Upper lobe of left lung (tissue), 6 donors: ENCODE measurements around the gene PXDN. TPM values are rescaled to one million over a fixed set of nuclear protein-coding genes. Genes with fewer than 3 reads are reported as not detected.

ENCODE experiments used
- ATAC-seq, 2 donors: fragments of 200-7000 bp; cut with Tn5 transposase; one replicate each; pipeline ENCODE4 v1.9.1; 2022; ENCODE audit warnings: mild to moderate bottlenecking in 2 of 2, moderate library complexity in 2 of 2; ENCODE audit not compliant: low FRiP score in 2 of 2
- DNase-seq, 2 donors: peaks; one replicate each; pipeline ENCODE4 v3.0.0-alpha.2; 2019 to 2020
- H3K27ac ChIP-seq, 4 donors: fragments of 200-600 bp; sonication (generic); one replicate each; pipeline ENCODE4 v1.5.1; 2016 to 2019
- H3K27me3 ChIP-seq, 4 donors: fragments of 200-600 bp; sonication (generic); one replicate each; pipeline ENCODE4 v1.5.1; 2017 to 2019
- H3K36me3 ChIP-seq, 4 donors: fragments of 200-600 bp; sonication (generic); one replicate each; pipeline ENCODE4 v1.5.1; 2016 to 2019
- H3K4me1 ChIP-seq, 4 donors: fragments of 200-600 bp; sonication (generic); one replicate each; pipeline ENCODE4 v1.5.1; 2018 to 2019
- H3K4me3 ChIP-seq, 4 donors: fragments of 200-600 bp; sonication (generic); one replicate each; pipeline ENCODE4 v1.5.1; 2017 to 2019; ENCODE audit warnings: mild to moderate bottlenecking in 2 of 4, moderate library complexity in 1 of 4
- H3K9me3 ChIP-seq, 4 donors: fragments of 200-600 bp; sonication (generic); one replicate each; pipeline ENCODE4 v1.5.1; 2018 to 2019
- CTCF ChIP-seq, 6 experiments: fragments of 450-650 bp in 4 of 6; fragments of 200-600 bp in 2 of 6; sonication (generic) in 2 of 6; IDR thresholded peaks; one replicate each; pipeline ENCODE4 v1.5.1; 2016 to 2019; ENCODE audit warnings: antibody characterized with exemption in 6 of 6
- EP300 ChIP-seq, 4 donors: sonication (generic); formaldehyde crosslinking; IDR thresholded peaks; one replicate each; pipeline ENCODE4 v1.5.1; 2017; ENCODE audit warnings: antibody characterized with exemption in 4 of 4, control low read depth in 2 of 4
- POLR2A ChIP-seq, 4 donors: fragments of 450-650 bp; IDR thresholded peaks; one replicate each; pipeline ENCODE4 v1.5.1; 2016 to 2017; ENCODE audit warnings: antibody characterized with exemption in 4 of 4, mild to moderate bottlenecking in 2 of 4
- POLR2AphosphoS5 ChIP-seq, 2 donors: sonication (generic); formaldehyde crosslinking; IDR thresholded peaks; one replicate each; pipeline ENCODE4 v1.5.1; 2017; ENCODE audit warnings: antibody characterized with exemption in 2 of 2
- WGBS, 2 donors: methylation state at CpG; one replicate each; pipeline ENCODE4 v1.1.5; 2017 to 2018; 5-methylcytosine and 5-hydroxymethylcytosine counted together
- total RNA-seq, 6 donors: library from RNA; depleted of rRNA in 4 of 6; stranded (reverse); fragments of >200 nt in 4 of 6; gene quantifications; one replicate each; pipeline versions ENCODE4 v1.1.0 to v1.2.1, GENCODE V29; 2016 to 2021
- donor health status: DM: no; HTN: no; CAD: no; lungs with moderate emphysema.
- donor health status: DM: no; HTN: yes; CAD: no; lungs with severe emphysema.

The PXDN gene
- total RNA-seq, 6 donors from 2014 or later = 20.8 to 65.6 (median 38.5) TPM

- H3K4me3 ChIP-seq = no peak overlapping the region
- 71 to 80% methylated on average over 8 to 13 of the region's 13 CpGs for WGBS, 2 donors
- DNase-seq (peak in 1 of 2 donors; percentile 18), ATAC-seq (peak; percentile 3 to 7)
- H3K9me3 ChIP-seq = no peaks in the 10 kb centered on the region
- peaks cover 7 to 13% (median 8%) of the 10 kb centered on the region in 4 donors for H3K4me1 ChIP-seq
- peaks cover 0 to 60% (median 16%) of the 10 kb centered on the region in 4 donors for H3K36me3 ChIP-seq
- no peaks in the 10 kb centered on the region for H3K27me3 ChIP-seq
- H3K27ac ChIP-seq = no peak overlapping the region
- no peak for TF ChIP-seq POLR2AphosphoS5 (IDR thresholded peaks at IDR 0.05)
- no peak for TF ChIP-seq CTCF (IDR thresholded peaks at IDR 0.05)
- no peak for TF ChIP-seq EP300 (IDR thresholded peaks at IDR 0.05)
- TF ChIP-seq POLR2A (IDR thresholded peaks at IDR 0.05) = no peak
These were observed 107.4 kb downstream of the PXDN start for GRCh38 chr2:1636791-1637415.

GRCh38 chr2:1635823-1636222, 108.5 kb downstream of the PXDN start:
- TF ChIP-seq POLR2A (IDR thresholded peaks at IDR 0.05) = no peak
- TF ChIP-seq POLR2AphosphoS5 (IDR thresholded peaks at IDR 0.05) = no peak
- TF ChIP-seq EP300 (IDR thresholded peaks at IDR 0.05) = no peak
- TF ChIP-seq CTCF (IDR thresholded peaks at IDR 0.05) = no peak
- DNase-seq = no peak

GRCh38 chr2:1634681-1635341, 109.5 kb downstream of the PXDN start:
- Histone ChIP-seq H3K4me3 (no peak overlapping the region), H3K36me3 (peaks cover 0 to 60% (median 16%) of the 10 kb centered on the region in 4 donors), H3K27me3 (no peaks in the 10 kb centered on the region), H3K9me3 (no peaks in the 10 kb centered on the region), H3K4me1 (peaks cover 0 to 8% (median 0%) of the 10 kb centered on the region in 4 donors), H3K27ac (no peak overlapping the region)
- 94 to 95% methylated on average over 9 to 12 of the region's 12 CpGs for WGBS, 2 donors
- DNase-seq = peak in 1 of 2 donors; percentile 18
- no peak for ATAC-seq
- TF ChIP-seq POLR2A (IDR thresholded peaks at IDR 0.05) = no peak
- no peak for TF ChIP-seq EP300 (IDR thresholded peaks at IDR 0.05)
- no peak for TF ChIP-seq POLR2AphosphoS5 (IDR thresholded peaks at IDR 0.05)
- TF ChIP-seq CTCF (IDR thresholded peaks at IDR 0.05) = no peak

More at GRCh38 chr2:1635823-1636222, 108.5 kb downstream of the PXDN start:
- 92 to 97% methylated on average over 11 of the region's 11 CpGs for WGBS, 2 donors
- peaks cover 0 to 60% (median 16%) of the 10 kb centered on the region in 4 donors for H3K36me3 ChIP-seq
- H3K9me3 ChIP-seq = no peaks in the 10 kb centered on the region
- no peak for ATAC-seq
- H3K4me3 ChIP-seq = no peak overlapping the region
- no peaks in the 10 kb centered on the region for H3K27me3 ChIP-seq
- no peak overlapping the region for H3K27ac ChIP-seq
- H3K4me1 ChIP-seq = peaks cover 0 to 8% (median 0%) of the 10 kb centered on the region in 4 donors

GRCh38 chr2:1633936-1634587, 110.3 kb downstream of the PXDN start:
- Histone ChIP-seq H3K27me3 (no peaks in the 10 kb centered on the region), H3K36me3 (peaks cover 0 to 54% (median 15%) of the 10 kb centered on the region in 4 donors), H3K27ac (no peak overlapping the region), H3K4me1 (peaks cover 3 to 8% (median 5%) of the 10 kb centered on the region in 4 donors), H3K4me3 (no peak overlapping the region), H3K9me3 (no peaks in the 10 kb centered on the region)
- DNase-seq (peak in 1 of 2 donors; percentile 18), ATAC-seq (no peak)
- no peak for TF ChIP-seq POLR2AphosphoS5 (IDR thresholded peaks at IDR 0.05)
- TF ChIP-seq POLR2A (IDR thresholded peaks at IDR 0.05) = no peak
- TF ChIP-seq CTCF (IDR thresholded peaks at IDR 0.05) = no peak
- no peak for TF ChIP-seq EP300 (IDR thresholded peaks at IDR 0.05)
- 90 to 96% methylated on average over 5 to 18 of the region's 18 CpGs for WGBS, 2 donors
